HEK293 (cell line): Measurements from ENCODE around the gene CTSZ.

Source experiments
- CTCF ChIA-PET: fragments of 350-600 bp; formaldehyde crosslinking; extraction: SDS; loops from one replicate; lab custom pipeline; 2021; ENCODE audit warnings: antibody characterized with exemption; lab: Yijun Ruan, JAX
- POLR2A ChIA-PET: fragments of 300-600 bp; formaldehyde crosslinking; extraction: SDS; loops from one replicate; lab custom pipeline; 2020; ENCODE audit warnings: antibody characterized with exemption, inconsistent platforms; lab: Yijun Ruan, JAX
- H3K27ac ChIP-seq: fragments of 200-500 bp; sonication (Bioruptor generic); 2 replicates; pipeline ENCODE4 v1.5.1; 2014; ENCODE audit warnings: low read depth, low read length, control low read depth, inconsistent platforms; ENCODE audit errors: extremely low read depth
- H3K36me3 ChIP-seq, 2 experiments: fragments of 200-500 bp in 1 of 2; sonication (Bioruptor generic) in 1 of 2; 1 replicate in 1 of 2; 2 replicates in 1 of 2; pipeline ENCODE4 v1.5.1; 2014 to 2017; ENCODE audit warnings: inconsistent platforms in 2 of 2, low read length in 2 of 2; ENCODE audit not compliant: control insufficient read depth in 2 of 2, insufficient read depth in 1 of 2
- H3K4me1 ChIP-seq: fragments of 200-500 bp; sonication (Bioruptor generic); 2 replicates; pipeline ENCODE4 v1.5.1; 2014; ENCODE audit warnings: mild to moderate bottlenecking, low read length, inconsistent platforms; ENCODE audit not compliant: control insufficient read depth, insufficient read depth
- H3K4me3 ChIP-seq: 2 replicates; pipeline ENCODE4 v1.5.1; 2011; ENCODE audit warnings: low read depth, mild to moderate bottlenecking, control low read depth, low read length, moderate library complexity
- H3K9me3 ChIP-seq: fragments of 200-500 bp; sonication (Bioruptor generic); 2 replicates; pipeline ENCODE4 v1.5.1; 2014; ENCODE audit warnings: low read depth, low read length, inconsistent platforms; ENCODE audit not compliant: control insufficient read depth, insufficient read depth
- BCL11A ChIP-seq: fragments of 450-650 bp; formaldehyde crosslinking; IDR thresholded peaks from 2 replicates; pipeline ENCODE4 v1.5.1; 2016; ENCODE audit warnings: low read depth, missing biosample characterization, missing genetic modification characterization
- EGR2 ChIP-seq: fragments of 450-650 bp; formaldehyde crosslinking; IDR thresholded peaks from 2 replicates; pipeline ENCODE4 v1.5.1; 2016; ENCODE audit warnings: low read depth, missing biosample characterization, missing genetic modification characterization
- GLI4 ChIP-seq: fragments of 450-650 bp; formaldehyde crosslinking; IDR thresholded peaks from 2 replicates; pipeline ENCODE4 v1.5.1; 2016; ENCODE audit warnings: missing biosample characterization, missing genetic modification characterization
- HOXD13 ChIP-seq: sonication (generic); formaldehyde crosslinking; IDR thresholded peaks from 2 replicates; pipeline ENCODE4 v1.8.0; 2022; ENCODE audit warnings: missing genetic modification reagents, borderline replicate concordance
- SALL2 ChIP-seq: fragments of 450-650 bp; formaldehyde crosslinking; IDR thresholded peaks from 2 replicates; pipeline ENCODE4 v1.5.0; 2017; ENCODE audit warnings: missing biosample characterization, mild to moderate bottlenecking, missing genetic modification characterization, borderline replicate concordance
- SCRT1 ChIP-seq: fragments of 450-650 bp; formaldehyde crosslinking; IDR thresholded peaks from 2 replicates; pipeline ENCODE4 v1.5.1; 2016; ENCODE audit warnings: missing biosample characterization, missing genetic modification characterization, borderline replicate concordance
- TCF7L2 ChIP-seq: IDR thresholded peaks from 2 replicates; pipeline ENCODE4 v1.6.1; 2011; ENCODE audit warnings: low read depth, mild to moderate bottlenecking, inconsistent platforms, low read length, moderate library complexity, borderline replicate concordance
- ZFP3 ChIP-seq: fragments of 450-650 bp; formaldehyde crosslinking; IDR thresholded peaks from 2 replicates; pipeline ENCODE4 v1.5.1; 2016; ENCODE audit warnings: low read depth, missing biosample characterization, missing genetic modification characterization
- ZNF202 ChIP-seq: fragments of 450-650 bp; formaldehyde crosslinking; IDR thresholded peaks from 2 replicates; pipeline ENCODE4 v1.5.1; 2016; ENCODE audit warnings: missing biosample characterization, missing genetic modification characterization, borderline replicate concordance
- ZNF473 ChIP-seq: fragments of 450-650 bp; formaldehyde crosslinking; IDR thresholded peaks from 2 replicates; pipeline ENCODE4 v1.5.1; 2017; ENCODE audit warnings: missing biosample characterization, missing genetic modification characterization
- ZNF529 ChIP-seq: fragments of 450-650 bp; formaldehyde crosslinking; IDR thresholded peaks from 2 replicates; pipeline ENCODE4 v1.5.1; 2017; ENCODE audit warnings: missing genetic modification characterization, missing biosample characterization; ENCODE audit not compliant: insufficient replicate concordance
- ZNF585B ChIP-seq: fragments of 450-650 bp; formaldehyde crosslinking; IDR thresholded peaks from 2 replicates; pipeline ENCODE4 v1.5.1; 2016; ENCODE audit warnings: missing biosample characterization, missing genetic modification characterization
- ZNF843 ChIP-seq: fragments of 450-650 bp; formaldehyde crosslinking; IDR thresholded peaks from 2 replicates; pipeline ENCODE4 v1.5.1; 2016; ENCODE audit warnings: missing biosample characterization, missing genetic modification characterization
- TF ChIP-seq, protein P1 (sequence below): fragments of 450-650 bp; formaldehyde crosslinking; IDR thresholded peaks from 2 replicates; pipeline ENCODE4 v1.5.1; 2016; ENCODE audit warnings: missing biosample characterization, missing genetic modification characterization
- TF ChIP-seq, protein P2 (sequence below): fragments of 450-650 bp; formaldehyde crosslinking; IDR thresholded peaks from 2 replicates; pipeline ENCODE4 v1.5.1; 2016; ENCODE audit warnings: missing biosample characterization, missing genetic modification characterization, borderline replicate concordance
- TF ChIP-seq, protein P3 (sequence below): fragments of 450-650 bp; formaldehyde crosslinking; IDR thresholded peaks from 2 replicates; pipeline ENCODE4 v1.5.1; 2016; ENCODE audit warnings: missing biosample characterization, missing genetic modification characterization
- TF ChIP-seq, protein P4 (sequence below): fragments of 450-650 bp; formaldehyde crosslinking; IDR thresholded peaks from 2 replicates; pipeline ENCODE4 v1.5.1; 2017; ENCODE audit warnings: missing biosample characterization, missing genetic modification characterization
- TF ChIP-seq, protein P5 (sequence below): fragments of 450-650 bp; formaldehyde crosslinking; optimal IDR thresholded peaks from 2 replicates; pipeline ENCODE3; 2016; ENCODE audit warnings: missing biosample characterization, mild to moderate bottlenecking, missing genetic modification characterization
- TF ChIP-seq, protein P6 (sequence below): fragments of 450-650 bp; formaldehyde crosslinking; IDR thresholded peaks from 2 replicates; pipeline ENCODE4 v1.5.1; 2016; ENCODE audit warnings: missing biosample characterization, missing genetic modification characterization
- TF ChIP-seq, protein P7 (sequence below): fragments of 450-650 bp; formaldehyde crosslinking; IDR thresholded peaks from 2 replicates; pipeline ENCODE4 v1.5.1; 2016; ENCODE audit warnings: missing biosample characterization, missing genetic modification characterization

CTSZ gene

DNA sequence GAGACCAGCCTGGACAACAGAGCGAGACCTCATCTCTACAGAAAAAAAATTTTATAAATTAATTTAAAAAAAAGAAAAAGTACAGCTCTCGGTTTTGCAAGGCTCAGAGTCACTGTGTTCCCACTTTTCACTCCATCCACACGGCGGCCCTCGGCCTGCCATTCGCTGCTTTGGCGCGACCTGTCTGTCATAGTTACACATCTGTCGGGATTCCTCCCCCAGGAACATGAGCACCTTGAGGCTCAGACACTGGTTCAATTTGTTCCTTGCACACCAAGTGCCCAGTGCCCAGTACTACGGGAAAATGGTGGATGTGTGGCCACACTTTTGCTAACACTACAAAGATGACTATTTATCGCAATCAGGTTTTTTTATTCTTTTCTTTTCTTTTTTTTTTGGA lies 8.4 kb downstream of the CTSZ start (continued):
- TF ChIP-seq BCL11A (no peak), ZNF529 (no peak), TCF7L2 (no peak), HOXD13 (no peak)
- TF ChIP-seq, protein P1, sequence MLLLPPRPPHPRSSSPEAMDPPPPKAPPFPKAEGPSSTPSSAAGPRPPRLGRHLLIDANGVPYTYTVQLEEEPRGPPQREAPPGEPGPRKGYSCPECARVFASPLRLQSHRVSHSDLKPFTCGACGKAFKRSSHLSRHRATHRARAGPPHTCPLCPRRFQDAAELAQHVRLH (tag by site-specific recombination) = no peak

DNA sequence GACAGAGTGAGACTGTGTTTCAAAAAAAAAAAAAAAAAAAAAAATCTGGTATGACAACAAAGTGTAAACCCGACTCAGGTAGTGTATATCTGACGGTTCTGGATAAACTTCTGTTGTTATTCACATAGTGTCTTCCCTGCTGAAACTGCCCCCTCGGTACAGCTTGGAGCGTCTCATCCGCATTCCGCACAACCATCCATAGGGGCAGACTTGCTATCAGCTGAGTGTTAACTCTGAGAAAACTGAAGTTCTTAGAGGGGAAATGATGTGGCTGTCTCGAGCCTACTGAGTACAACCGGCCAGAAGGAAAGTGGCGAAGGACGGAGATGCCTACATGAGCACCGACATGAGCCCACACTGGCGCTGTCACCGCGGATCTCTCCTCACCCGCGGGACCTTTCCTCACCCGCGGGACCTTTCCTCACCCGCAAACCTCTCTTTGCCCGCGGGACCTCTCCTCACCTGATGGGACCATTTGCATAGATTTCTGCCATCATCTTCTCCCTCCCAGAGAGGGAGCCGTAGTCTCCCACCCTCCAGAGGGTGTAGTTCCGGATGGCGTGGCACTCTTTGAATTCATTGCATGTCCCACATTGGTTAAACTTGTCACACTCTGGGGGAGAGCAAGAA lies 9.8 kb downstream of the CTSZ start:
- ChIA-PET POLR2A (interaction anchor here (0.8 kb wide), 1 partner anchor 127 kb away, joined by 4 read pairs; no protein-coding TSS in a partner anchor), CTCF (no interaction called here)
- no peaks in the 10 kb centered on the region for H3K4me1 ChIP-seq
- H3K9me3 ChIP-seq = no peaks in the 10 kb centered on the region
- H3K4me3 ChIP-seq = no peak overlapping the region
- TF ChIP-seq, protein P2, sequence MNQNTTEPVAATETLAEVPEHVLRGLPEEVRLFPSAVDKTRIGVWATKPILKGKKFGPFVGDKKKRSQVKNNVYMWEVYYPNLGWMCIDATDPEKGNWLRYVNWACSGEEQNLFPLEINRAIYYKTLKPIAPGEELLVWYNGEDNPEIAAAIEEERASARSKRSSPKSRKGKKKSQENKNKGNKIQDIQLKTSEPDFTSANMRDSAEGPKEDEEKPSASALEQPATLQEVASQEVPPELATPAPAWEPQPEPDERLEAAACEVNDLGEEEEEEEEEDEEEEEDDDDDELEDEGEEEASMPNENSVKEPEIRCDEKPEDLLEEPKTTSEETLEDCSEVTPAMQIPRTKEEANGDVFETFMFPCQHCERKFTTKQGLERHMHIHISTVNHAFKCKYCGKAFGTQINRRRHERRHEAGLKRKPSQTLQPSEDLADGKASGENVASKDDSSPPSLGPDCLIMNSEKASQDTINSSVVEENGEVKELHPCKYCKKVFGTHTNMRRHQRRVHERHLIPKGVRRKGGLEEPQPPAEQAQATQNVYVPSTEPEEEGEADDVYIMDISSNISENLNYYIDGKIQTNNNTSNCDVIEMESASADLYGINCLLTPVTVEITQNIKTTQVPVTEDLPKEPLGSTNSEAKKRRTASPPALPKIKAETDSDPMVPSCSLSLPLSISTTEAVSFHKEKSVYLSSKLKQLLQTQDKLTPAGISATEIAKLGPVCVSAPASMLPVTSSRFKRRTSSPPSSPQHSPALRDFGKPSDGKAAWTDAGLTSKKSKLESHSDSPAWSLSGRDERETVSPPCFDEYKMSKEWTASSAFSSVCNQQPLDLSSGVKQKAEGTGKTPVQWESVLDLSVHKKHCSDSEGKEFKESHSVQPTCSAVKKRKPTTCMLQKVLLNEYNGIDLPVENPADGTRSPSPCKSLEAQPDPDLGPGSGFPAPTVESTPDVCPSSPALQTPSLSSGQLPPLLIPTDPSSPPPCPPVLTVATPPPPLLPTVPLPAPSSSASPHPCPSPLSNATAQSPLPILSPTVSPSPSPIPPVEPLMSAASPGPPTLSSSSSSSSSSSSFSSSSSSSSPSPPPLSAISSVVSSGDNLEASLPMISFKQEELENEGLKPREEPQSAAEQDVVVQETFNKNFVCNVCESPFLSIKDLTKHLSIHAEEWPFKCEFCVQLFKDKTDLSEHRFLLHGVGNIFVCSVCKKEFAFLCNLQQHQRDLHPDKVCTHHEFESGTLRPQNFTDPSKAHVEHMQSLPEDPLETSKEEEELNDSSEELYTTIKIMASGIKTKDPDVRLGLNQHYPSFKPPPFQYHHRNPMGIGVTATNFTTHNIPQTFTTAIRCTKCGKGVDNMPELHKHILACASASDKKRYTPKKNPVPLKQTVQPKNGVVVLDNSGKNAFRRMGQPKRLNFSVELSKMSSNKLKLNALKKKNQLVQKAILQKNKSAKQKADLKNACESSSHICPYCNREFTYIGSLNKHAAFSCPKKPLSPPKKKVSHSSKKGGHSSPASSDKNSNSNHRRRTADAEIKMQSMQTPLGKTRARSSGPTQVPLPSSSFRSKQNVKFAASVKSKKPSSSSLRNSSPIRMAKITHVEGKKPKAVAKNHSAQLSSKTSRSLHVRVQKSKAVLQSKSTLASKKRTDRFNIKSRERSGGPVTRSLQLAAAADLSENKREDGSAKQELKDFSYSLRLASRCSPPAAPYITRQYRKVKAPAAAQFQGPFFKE = no peak
- TF ChIP-seq, protein P3, sequence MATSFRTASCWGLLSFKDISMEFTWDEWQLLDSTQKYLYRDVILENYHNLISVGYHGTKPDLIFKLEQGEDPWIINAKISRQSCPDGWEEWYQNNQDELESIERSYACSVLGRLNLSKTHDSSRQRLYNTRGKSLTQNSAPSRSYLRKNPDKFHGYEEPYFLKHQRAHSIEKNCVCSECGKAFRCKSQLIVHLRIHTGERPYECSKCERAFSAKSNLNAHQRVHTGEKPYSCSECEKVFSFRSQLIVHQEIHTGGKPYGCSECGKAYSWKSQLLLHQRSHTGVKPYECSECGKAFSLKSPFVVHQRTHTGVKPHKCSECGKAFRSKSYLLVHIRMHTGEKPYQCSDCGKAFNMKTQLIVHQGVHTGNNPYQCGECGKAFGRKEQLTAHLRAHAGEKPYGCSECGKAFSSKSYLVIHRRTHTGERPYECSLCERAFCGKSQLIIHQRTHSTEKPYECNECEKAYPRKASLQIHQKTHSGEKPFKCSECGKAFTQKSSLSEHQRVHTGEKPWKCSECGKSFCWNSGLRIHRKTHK (tag by site-specific recombination) = no peak
- no peak for TF ChIP-seq ZFP3
- TF ChIP-seq, protein P4, sequence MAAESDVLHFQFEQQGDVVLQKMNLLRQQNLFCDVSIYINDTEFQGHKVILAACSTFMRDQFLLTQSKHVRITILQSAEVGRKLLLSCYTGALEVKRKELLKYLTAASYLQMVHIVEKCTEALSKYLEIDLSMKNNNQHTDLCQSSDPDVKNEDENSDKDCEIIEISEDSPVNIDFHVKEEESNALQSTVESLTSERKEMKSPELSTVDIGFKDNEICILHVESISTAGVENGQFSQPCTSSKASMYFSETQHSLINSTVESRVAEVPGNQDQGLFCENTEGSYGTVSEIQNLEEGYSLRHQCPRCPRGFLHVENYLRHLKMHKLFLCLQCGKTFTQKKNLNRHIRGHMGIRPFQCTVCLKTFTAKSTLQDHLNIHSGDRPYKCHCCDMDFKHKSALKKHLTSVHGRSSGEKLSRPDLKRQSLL = no peak
- no peak for TF ChIP-seq EGR2
- TF ChIP-seq ZNF585B (tag by site-specific recombination) = no peak
- TF ChIP-seq GLI4 (tag by site-specific recombination) = no peak
- no peak for TF ChIP-seq ZNF202 (tag by site-specific recombination)
- TF ChIP-seq, protein P5, sequence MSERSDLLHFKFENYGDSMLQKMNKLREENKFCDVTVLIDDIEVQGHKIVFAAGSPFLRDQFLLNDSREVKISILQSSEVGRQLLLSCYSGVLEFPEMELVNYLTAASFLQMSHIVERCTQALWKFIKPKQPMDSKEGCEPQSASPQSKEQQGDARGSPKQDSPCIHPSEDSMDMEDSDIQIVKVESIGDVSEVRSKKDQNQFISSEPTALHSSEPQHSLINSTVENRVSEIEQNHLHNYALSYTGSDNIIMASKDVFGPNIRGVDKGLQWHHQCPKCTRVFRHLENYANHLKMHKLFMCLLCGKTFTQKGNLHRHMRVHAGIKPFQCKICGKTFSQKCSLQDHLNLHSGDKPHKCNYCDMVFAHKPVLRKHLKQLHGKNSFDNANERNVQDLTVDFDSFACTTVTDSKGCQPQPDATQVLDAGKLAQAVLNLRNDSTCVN (tag by site-specific recombination) = no peak
- TF ChIP-seq, protein P6, sequence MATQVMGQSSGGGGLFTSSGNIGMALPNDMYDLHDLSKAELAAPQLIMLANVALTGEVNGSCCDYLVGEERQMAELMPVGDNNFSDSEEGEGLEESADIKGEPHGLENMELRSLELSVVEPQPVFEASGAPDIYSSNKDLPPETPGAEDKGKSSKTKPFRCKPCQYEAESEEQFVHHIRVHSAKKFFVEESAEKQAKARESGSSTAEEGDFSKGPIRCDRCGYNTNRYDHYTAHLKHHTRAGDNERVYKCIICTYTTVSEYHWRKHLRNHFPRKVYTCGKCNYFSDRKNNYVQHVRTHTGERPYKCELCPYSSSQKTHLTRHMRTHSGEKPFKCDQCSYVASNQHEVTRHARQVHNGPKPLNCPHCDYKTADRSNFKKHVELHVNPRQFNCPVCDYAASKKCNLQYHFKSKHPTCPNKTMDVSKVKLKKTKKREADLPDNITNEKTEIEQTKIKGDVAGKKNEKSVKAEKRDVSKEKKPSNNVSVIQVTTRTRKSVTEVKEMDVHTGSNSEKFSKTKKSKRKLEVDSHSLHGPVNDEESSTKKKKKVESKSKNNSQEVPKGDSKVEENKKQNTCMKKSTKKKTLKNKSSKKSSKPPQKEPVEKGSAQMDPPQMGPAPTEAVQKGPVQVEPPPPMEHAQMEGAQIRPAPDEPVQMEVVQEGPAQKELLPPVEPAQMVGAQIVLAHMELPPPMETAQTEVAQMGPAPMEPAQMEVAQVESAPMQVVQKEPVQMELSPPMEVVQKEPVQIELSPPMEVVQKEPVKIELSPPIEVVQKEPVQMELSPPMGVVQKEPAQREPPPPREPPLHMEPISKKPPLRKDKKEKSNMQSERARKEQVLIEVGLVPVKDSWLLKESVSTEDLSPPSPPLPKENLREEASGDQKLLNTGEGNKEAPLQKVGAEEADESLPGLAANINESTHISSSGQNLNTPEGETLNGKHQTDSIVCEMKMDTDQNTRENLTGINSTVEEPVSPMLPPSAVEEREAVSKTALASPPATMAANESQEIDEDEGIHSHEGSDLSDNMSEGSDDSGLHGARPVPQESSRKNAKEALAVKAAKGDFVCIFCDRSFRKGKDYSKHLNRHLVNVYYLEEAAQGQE (tag by site-specific recombination) = no peak
- TF ChIP-seq, protein P7, sequence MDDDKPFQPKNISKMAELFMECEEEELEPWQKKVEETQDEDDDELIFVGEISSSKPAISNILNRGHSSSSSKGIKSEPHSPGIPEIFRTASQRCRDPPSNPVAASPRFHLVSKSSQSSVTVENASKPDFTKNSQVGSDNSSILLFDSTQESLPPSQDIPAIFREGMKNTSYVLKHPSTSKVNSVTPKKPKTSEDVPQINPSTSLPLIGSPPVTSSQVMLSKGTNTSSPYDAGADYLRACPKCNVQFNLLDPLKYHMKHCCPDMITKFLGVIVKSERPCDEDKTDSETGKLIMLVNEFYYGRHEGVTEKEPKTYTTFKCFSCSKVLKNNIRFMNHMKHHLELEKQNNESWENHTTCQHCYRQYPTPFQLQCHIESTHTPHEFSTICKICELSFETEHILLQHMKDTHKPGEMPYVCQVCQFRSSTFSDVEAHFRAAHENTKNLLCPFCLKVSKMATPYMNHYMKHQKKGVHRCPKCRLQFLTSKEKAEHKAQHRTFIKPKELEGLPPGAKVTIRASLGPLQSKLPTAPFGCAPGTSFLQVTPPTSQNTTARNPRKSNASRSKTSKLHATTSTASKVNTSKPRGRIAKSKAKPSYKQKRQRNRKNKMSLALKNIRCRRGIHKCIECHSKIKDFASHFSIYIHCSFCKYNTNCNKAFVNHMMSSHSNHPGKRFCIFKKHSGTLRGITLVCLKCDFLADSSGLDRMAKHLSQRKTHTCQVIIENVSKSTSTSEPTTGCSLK (tag by site-specific recombination) = no peak
- TF ChIP-seq SALL2 (tag by site-specific recombination) = no peak
- TF ChIP-seq ZNF473 = no peak
- TF ChIP-seq SCRT1 (tag by site-specific recombination) = no peak
- no peak for TF ChIP-seq ZNF843
- TF ChIP-seq, all 188 proteins: peak for 0
- Histone ChIP-seq H3K36me3 (peaks cover 22 to 67% of the 10 kb centered on the region in 2 experiments), H3K27ac (no peak overlapping the region)
